ENCODE data around the gene DLGAP1.

The DLGAP1 gene

GRCh38 chr18:3901042-3901441 is 554.1 kb downstream of the DLGAP1 start:
- WGBS, 2 experiments, result 89 to 91% methylated on average over 8 of the region's 8 CpGs
- Histone ChIP-seq H3K27me3 (ENCODE audit: control insufficient read depth, insufficient read depth, low read length, poor library complexity, severe bottlenecking) (no peaks in the 10 kb centered on the region), H3K9me3 (ENCODE audit: control insufficient read depth, low read length) (no peaks in the 10 kb centered on the region), H3K27ac (ENCODE audit: insufficient read depth, low read depth, low read length, poor library complexity, severe bottlenecking) (no peak overlapping the region), H3K4me3 (ENCODE audit: insufficient read depth, low read depth, low read length) (no peak overlapping the region), H3K36me3 (ENCODE audit: control insufficient read depth, insufficient read depth, low read length) (no peaks in the 10 kb centered on the region), H3K4me1 (ENCODE audit: control insufficient read depth, insufficient read depth, low read length) (no peaks in the 10 kb centered on the region)

GRCh38 chr18:3900327-3900726 is 554.8 kb downstream of the DLGAP1 start:
- H3K9me3 ChIP-seq (ENCODE audit: control insufficient read depth, low read length), result no peaks in the 10 kb centered on the region
- H3K4me1 ChIP-seq (ENCODE audit: control insufficient read depth, insufficient read depth, low read length), result no peaks in the 10 kb centered on the region
- no peaks in the 10 kb centered on the region for H3K36me3 ChIP-seq (ENCODE audit: control insufficient read depth, insufficient read depth, low read length)
- WGBS, 2 experiments, result 81 to 90% methylated on average over 2 of the region's 2 CpGs
- H3K27me3 ChIP-seq (ENCODE audit: control insufficient read depth, insufficient read depth, low read length, poor library complexity, severe bottlenecking), result no peaks in the 10 kb centered on the region
- H3K4me3 ChIP-seq (ENCODE audit: insufficient read depth, low read depth, low read length), result no peak overlapping the region
- H3K27ac ChIP-seq (ENCODE audit: insufficient read depth, low read depth, low read length, poor library complexity, severe bottlenecking), result no peak overlapping the region

GRCh38 chr18:3898861-3899613 is 556.1 kb downstream of the DLGAP1 start:
- no peak overlapping the region for H3K4me3 ChIP-seq (ENCODE audit: insufficient read depth, low read depth, low read length)

GRCh38 chr18:3892152-3892551 is 563.0 kb downstream of the DLGAP1 start:
- Histone ChIP-seq H3K27me3 (ENCODE audit: control insufficient read depth, insufficient read depth, low read length, poor library complexity, severe bottlenecking) (no peaks in the 10 kb centered on the region), H3K9me3 (ENCODE audit: control insufficient read depth, low read length) (no peaks in the 10 kb centered on the region), H3K27ac (ENCODE audit: insufficient read depth, low read depth, low read length, poor library complexity, severe bottlenecking) (no peak overlapping the region), H3K4me1 (ENCODE audit: control insufficient read depth, insufficient read depth, low read length) (no peaks in the 10 kb centered on the region), H3K36me3 (ENCODE audit: control insufficient read depth, insufficient read depth, low read length) (no peaks in the 10 kb centered on the region), H3K4me3 (ENCODE audit: insufficient read depth, low read depth, low read length) (no peak overlapping the region)
- WGBS, 2 experiments, result 85 to 88% methylated on average over 2 of the region's 2 CpGs

More at GRCh38 chr18:3898861-3899613, 556.1 kb downstream of the DLGAP1 start:
- no peak overlapping the region for H3K27ac ChIP-seq (ENCODE audit: insufficient read depth, low read depth, low read length, poor library complexity, severe bottlenecking)
- H3K36me3 ChIP-seq (ENCODE audit: control insufficient read depth, insufficient read depth, low read length), result no peaks in the 10 kb centered on the region
- no peaks in the 10 kb centered on the region for H3K27me3 ChIP-seq (ENCODE audit: control insufficient read depth, insufficient read depth, low read length, poor library complexity, severe bottlenecking)
- H3K4me1 ChIP-seq (ENCODE audit: control insufficient read depth, insufficient read depth, low read length), result no peaks in the 10 kb centered on the region
- WGBS, 2 experiments, result 92 to 94% methylated on average over 4 of the region's 4 CpGs
- no peaks in the 10 kb centered on the region for H3K9me3 ChIP-seq (ENCODE audit: control insufficient read depth, low read length)

- H3K27ac ChIP-seq (ENCODE audit: insufficient read depth, low read depth, low read length, poor library complexity, severe bottlenecking), result no peak overlapping the region
- H3K9me3 ChIP-seq (ENCODE audit: control insufficient read depth, low read length), result no peaks in the 10 kb centered on the region
- no peaks in the 10 kb centered on the region for H3K4me1 ChIP-seq (ENCODE audit: control insufficient read depth, insufficient read depth, low read length)
- H3K36me3 ChIP-seq (ENCODE audit: control insufficient read depth, insufficient read depth, low read length), result no peaks in the 10 kb centered on the region
- 94 to 98% methylated on average over 2 to 3 of the region's 3 CpGs for WGBS, 2 experiments
- no peak overlapping the region for H3K4me3 ChIP-seq (ENCODE audit: insufficient read depth, low read depth, low read length)
- no peaks in the 10 kb centered on the region for H3K27me3 ChIP-seq (ENCODE audit: control insufficient read depth, insufficient read depth, low read length, poor library complexity, severe bottlenecking)
Observed at GRCh38 chr18:3891245-3891644, 563.9 kb downstream of the DLGAP1 start.

- Histone ChIP-seq H3K27ac (ENCODE audit: insufficient read depth, low read depth, low read length, poor library complexity, severe bottlenecking) (no peak overlapping the region), H3K9me3 (ENCODE audit: control insufficient read depth, low read length) (no peaks in the 10 kb centered on the region), H3K36me3 (ENCODE audit: control insufficient read depth, insufficient read depth, low read length) (no peaks in the 10 kb centered on the region), H3K4me1 (ENCODE audit: control insufficient read depth, insufficient read depth, low read length) (no peaks in the 10 kb centered on the region), H3K4me3 (ENCODE audit: insufficient read depth, low read depth, low read length) (no peak overlapping the region), H3K27me3 (ENCODE audit: control insufficient read depth, insufficient read depth, low read length, poor library complexity, severe bottlenecking) (no peaks in the 10 kb centered on the region)
- 92 to 95% methylated on average over 3 of the region's 3 CpGs for WGBS, 2 experiments
Observed at GRCh38 chr18:3889803-3890202, 565.3 kb downstream of the DLGAP1 start.

- Histone ChIP-seq H3K27ac (ENCODE audit: insufficient read depth, low read depth, low read length, poor library complexity, severe bottlenecking) (no peak overlapping the region), H3K4me3 (ENCODE audit: insufficient read depth, low read depth, low read length) (no peak overlapping the region), H3K4me1 (ENCODE audit: control insufficient read depth, insufficient read depth, low read length) (no peaks in the 10 kb centered on the region), H3K9me3 (ENCODE audit: control insufficient read depth, low read length) (no peaks in the 10 kb centered on the region), H3K36me3 (ENCODE audit: control insufficient read depth, insufficient read depth, low read length) (no peaks in the 10 kb centered on the region), H3K27me3 (ENCODE audit: control insufficient read depth, insufficient read depth, low read length, poor library complexity, severe bottlenecking) (no peaks in the 10 kb centered on the region)
- 100% methylated on average over 1 of the region's 1 CpG; no CpG with 5 or more reads in 1 of the 2 experiments for WGBS, 2 experiments
Observed at GRCh38 chr18:3889121-3889520, 566.0 kb downstream of the DLGAP1 start.

- H3K27ac ChIP-seq (ENCODE audit: insufficient read depth, low read depth, low read length, poor library complexity, severe bottlenecking), result no peak overlapping the region
Observed at GRCh38 chr18:3886575-3887322, 568.4 kb downstream of the DLGAP1 start.

GRCh38 chr18:3885209-3885792 is 569.8 kb downstream of the DLGAP1 start:
- H3K27me3 ChIP-seq (ENCODE audit: control insufficient read depth, insufficient read depth, low read length, poor library complexity, severe bottlenecking), result no peaks in the 10 kb centered on the region
- H3K36me3 ChIP-seq (ENCODE audit: control insufficient read depth, insufficient read depth, low read length), result no peaks in the 10 kb centered on the region
- 76 to 84% methylated on average over 2 of the region's 2 CpGs for WGBS, 2 experiments
- H3K4me3 ChIP-seq (ENCODE audit: insufficient read depth, low read depth, low read length), result no peak overlapping the region
- H3K9me3 ChIP-seq (ENCODE audit: control insufficient read depth, low read length), result no peaks in the 10 kb centered on the region
- H3K4me1 ChIP-seq (ENCODE audit: control insufficient read depth, insufficient read depth, low read length), result no peaks in the 10 kb centered on the region
- no peak overlapping the region for H3K27ac ChIP-seq (ENCODE audit: insufficient read depth, low read depth, low read length, poor library complexity, severe bottlenecking)

More at GRCh38 chr18:3886575-3887322, 568.4 kb downstream of the DLGAP1 start:
- no peaks in the 10 kb centered on the region for H3K27me3 ChIP-seq (ENCODE audit: control insufficient read depth, insufficient read depth, low read length, poor library complexity, severe bottlenecking)
- no peaks in the 10 kb centered on the region for H3K9me3 ChIP-seq (ENCODE audit: control insufficient read depth, low read length)
- WGBS, 2 experiments, result 91 to 95% methylated on average over 10 of the region's 10 CpGs
- H3K4me3 ChIP-seq (ENCODE audit: insufficient read depth, low read depth, low read length), result no peak overlapping the region
- no peaks in the 10 kb centered on the region for H3K4me1 ChIP-seq (ENCODE audit: control insufficient read depth, insufficient read depth, low read length)
- H3K36me3 ChIP-seq (ENCODE audit: control insufficient read depth, insufficient read depth, low read length), result no peaks in the 10 kb centered on the region

GRCh38 chr18:3879836-3880120 is 575.3 kb downstream of the DLGAP1 start:
- Histone ChIP-seq H3K27me3 (ENCODE audit: control insufficient read depth, insufficient read depth, low read length, poor library complexity, severe bottlenecking) (no peaks in the 10 kb centered on the region), H3K9me3 (ENCODE audit: control insufficient read depth, low read length) (no peaks in the 10 kb centered on the region), H3K27ac (ENCODE audit: insufficient read depth, low read depth, low read length, poor library complexity, severe bottlenecking) (no peak overlapping the region), H3K4me3 (ENCODE audit: insufficient read depth, low read depth, low read length) (no peak overlapping the region), H3K4me1 (ENCODE audit: control insufficient read depth, insufficient read depth, low read length) (no peaks in the 10 kb centered on the region), H3K36me3 (ENCODE audit: control insufficient read depth, insufficient read depth, low read length) (no peaks in the 10 kb centered on the region)
- 96% methylated on average over 19 of the region's 19 CpGs for WGBS, 2 experiments
